GM19397 (cell line): ENCODE measurements around the gene POF1B.
"Not testable (repeated sequence)": the region's sequence is repeated elsewhere in the genome, so short reads cannot be mapped to it uniquely, and the experiment has no call there.

Experiments used
- ATAC-seq: cut with Tn5 transposase; IDR thresholded peaks from one replicate; pipeline ENCODE4 v1.9.1; 2021; ENCODE audit warnings: mild to moderate bottlenecking, moderate library complexity; ENCODE audit not compliant: unreplicated experiment

The POF1B gene, protein sequence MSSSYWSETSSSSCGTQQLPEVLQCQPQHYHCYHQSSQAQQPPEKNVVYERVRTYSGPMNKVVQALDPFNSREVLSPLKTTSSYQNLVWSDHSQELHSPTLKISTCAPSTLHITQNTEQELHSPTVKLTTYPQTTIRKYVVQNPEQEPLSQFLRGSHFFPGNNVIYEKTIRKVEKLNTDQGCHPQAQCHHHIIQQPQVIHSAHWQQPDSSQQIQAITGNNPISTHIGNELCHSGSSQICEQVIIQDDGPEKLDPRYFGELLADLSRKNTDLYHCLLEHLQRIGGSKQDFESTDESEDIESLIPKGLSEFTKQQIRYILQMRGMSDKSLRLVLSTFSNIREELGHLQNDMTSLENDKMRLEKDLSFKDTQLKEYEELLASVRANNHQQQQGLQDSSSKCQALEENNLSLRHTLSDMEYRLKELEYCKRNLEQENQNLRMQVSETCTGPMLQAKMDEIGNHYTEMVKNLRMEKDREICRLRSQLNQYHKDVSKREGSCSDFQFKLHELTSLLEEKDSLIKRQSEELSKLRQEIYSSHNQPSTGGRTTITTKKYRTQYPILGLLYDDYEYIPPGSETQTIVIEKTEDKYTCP

DNA sequence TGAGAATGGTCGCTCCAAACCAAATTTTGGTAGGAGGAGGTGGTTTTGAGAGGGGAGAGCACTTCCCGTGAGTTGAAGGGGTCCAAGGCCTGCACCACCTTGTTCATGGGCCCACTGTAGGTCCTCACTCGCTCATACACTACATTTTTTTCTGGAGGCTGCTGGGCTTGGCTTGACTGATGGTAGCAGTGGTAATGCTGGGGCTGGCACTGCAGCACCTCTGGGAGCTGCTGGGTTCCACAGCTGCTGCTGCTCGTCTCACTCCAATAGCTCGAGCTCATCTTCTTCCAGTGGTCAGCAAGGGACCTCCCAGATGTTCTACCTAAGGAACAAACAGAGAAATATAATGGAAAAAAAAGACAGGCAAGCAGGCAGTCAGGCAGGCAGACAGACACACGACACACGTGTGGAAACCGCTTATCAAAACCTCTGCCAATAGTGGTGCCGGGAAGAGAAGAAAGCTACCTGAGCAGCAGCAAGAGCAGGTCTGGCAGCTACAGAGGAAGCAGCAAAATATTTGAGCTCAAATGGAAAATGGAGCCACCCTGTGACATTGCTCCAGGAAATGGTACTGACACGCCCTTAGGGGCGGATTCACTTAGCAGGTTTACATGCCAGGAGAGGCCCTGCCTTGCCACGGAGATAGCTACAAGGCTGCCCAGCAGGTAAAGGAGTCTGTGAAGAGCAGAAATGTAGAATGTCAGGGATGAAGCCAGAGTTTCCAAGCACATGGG lies at the start of gene POF1B:
Gene POF1B (minus strand): TSS at position 492 of the 734 bp plus-strand sequence. CDS start 211 bp downstream, at position 281.
- ATAC-seq: no peak

DNA sequence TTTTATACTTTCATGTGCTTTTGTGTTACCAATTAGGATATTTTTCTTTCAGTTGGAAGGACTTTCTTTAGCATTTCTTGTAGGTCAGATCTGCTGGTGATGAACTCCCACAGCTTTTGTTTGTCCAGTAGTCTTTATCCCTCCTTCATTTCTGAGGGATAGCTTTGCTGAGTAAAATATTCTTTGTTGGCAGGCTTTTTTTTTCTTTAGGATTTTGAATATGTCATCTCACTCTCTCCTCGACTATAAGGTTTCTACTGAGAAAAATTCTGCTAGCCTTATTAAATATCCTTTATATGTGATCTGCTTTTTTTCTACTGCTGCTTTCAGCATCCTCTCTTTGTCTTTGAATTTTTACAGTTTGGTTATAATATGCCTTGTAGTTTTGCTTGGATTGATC lies 49.6 kb upstream of the POF1B start:
- no peak for ATAC-seq

DNA sequence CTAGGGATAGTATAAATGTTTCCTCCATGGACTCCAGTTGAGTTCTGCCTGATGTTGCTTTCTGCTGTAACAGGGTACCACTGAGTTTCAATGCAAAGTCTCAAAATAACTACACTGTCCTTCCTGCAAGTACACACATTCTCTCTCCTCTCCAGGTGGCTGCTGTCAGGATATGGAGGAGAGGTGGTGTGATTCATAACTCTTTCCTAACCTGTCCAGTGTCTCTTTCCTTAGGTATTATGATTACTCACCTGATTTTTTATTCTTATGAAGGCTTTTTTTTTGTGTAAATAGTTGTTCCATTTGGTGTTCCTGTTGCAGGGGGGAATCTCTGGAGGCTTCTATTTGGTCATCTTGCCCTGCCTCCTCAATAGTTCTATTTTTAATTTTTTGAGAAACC lies 39.8 kb upstream of the POF1B start:
- no peak for ATAC-seq

DNA sequence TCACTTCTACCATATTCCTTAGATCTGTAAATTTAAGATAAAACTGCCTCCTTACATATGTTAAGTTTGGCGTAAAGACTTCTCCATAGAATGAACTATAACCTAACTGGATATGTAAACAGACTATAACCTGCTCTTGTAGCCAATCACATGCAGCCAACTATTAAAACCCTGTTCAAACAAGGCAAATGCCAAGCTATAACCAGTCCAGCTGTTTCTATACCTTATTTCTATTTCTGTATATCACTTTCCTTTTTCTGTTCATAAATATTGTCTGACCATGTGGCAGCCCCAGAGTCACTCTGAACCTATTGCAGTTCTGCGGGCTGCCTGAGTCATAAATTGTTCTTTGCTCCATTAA lies 12.4 kb upstream of the POF1B start:
- no peak for ATAC-seq

DNA sequence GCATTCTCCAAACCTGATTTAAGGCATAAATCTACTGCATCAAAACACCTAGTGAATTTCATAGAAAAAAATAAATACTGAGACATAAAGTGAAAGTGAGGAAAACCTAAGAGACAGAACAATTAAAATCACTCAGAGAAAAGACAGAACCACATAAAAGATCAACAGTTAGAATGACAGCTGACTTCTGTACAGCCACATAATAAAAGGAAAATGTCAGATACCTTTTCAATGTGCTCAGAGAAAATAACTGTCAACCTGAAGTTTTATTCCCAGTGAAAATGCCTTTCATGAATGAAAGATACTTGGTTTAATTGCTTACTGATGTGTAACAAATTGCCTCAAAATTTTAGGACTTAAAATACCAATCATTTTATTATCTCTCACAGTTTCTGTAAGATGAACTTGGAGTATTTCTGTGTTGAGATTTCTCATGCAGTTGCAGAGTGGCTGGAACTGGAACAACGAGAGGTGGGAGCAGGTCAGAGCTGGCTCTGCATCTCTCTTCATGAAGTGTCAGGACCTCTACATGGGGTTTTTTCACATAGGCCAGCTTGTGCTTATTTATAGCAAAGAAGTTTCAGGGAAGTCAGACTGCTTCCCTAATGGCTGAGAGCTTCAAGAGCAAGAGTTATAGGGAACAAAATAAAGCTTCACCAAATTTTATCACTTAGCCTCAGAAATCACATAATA lies 11.9 kb upstream of the POF1B start:
- no peak for ATAC-seq

DNA sequence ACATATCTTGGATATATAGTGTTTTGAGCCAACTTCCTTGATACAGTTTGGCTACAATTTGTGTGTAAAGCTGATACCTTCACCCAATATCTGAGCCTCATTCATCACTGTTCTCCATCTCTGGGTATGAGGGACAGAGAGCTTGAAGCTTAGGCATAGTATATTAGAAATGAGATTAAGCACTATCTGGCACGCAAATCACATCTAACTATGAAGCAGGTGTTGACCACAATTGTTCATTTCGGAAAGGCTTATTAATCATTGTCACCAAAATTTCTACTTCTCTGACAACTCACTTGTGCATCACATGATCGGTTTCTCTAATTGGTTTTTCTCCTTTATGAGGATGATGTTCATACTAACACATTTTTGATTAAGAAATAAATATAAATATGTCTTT lies 2.1 kb upstream of the POF1B start:
- ATAC-seq: no peak

DNA sequence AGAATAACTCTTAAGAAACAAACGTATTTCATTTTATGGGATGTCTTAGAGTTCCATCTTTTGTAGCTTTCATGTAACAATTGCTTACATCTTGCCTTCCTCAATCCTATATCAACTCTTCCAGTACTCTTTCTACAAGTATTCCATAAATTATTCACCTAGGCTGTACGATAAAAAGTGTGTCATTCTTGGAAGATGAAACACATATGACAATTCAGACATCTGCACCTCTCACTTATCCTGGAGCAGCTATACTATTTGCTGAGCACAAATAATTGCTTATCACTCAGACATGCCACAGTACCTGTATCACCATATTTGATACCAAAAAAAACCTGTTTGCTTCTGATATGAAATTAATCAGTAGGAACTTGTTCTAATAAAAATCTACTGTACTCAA lies 1.0 kb downstream of the POF1B start:
- no peak for ATAC-seq

DNA sequence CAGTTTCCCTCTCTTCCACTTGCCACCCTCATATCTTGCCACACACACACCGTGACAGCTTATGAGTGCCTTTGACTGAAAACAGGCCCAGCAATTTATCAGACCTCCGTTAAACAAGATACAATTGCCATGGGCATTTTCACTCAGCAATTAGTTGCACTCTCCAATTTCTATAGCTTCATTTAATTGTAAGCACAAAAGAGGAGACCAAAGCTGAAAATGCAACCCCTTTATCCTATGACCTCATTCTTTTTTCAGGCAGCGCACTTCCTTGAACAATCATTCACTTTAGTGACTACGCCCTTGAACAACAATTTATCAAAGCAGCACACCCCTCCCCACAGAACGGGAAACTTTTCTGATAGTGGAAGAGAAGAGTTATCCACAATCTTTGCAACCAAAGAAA lies 4.1 kb downstream of the POF1B start:
- ATAC-seq: no peak

DNA sequence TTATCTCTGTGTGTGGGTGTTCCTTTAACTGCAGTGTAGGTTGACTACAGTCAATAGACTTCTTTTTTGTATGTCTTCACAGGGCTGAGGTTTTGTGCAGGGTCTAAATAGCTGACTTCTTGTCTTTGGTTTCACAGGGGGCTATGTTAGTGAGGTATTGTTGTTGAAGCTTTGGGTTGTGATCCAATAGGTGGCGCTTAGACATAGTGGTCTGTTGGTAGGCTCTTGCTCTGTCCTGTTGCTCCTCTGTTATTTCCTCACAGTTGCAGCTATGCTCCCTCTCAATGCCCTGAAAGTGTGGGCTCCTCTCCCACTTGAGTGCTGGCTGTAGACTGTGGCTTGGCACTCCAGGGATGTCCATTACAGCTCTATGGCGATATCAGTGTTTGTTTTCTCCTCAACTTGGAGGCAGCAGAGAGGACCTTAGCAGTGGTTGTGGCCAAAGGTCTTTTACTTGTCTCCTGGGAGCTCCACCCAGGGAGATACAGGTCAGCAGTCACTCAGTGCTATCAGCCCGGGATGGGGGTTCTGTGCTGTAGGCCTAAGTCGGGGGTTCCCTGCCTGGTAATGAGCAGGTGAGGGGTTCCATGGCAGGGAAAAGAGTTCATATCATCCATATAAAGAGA lies 14.0 kb downstream of the POF1B start:
- ATAC-seq: no peak

DNA sequence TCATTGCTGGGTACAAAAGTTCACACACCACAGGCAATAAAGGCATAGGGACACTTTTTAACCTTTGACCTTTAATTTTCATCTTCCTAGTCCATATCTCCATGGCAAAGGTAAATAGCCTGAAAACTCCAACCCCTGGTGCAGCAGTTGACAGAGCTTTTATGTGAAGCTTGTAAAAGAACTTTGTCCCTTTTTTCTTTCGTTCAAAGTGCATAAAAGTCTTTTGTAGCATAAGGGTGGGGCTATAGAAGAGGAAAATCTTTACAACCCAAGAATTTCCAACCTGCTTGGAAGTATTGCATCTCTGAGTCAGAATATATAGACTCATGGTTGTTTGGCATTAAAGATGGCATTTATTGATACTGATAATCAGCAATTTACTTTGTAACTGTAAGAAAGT lies 20.4 kb downstream of the POF1B start:
- no peak for ATAC-seq

DNA sequence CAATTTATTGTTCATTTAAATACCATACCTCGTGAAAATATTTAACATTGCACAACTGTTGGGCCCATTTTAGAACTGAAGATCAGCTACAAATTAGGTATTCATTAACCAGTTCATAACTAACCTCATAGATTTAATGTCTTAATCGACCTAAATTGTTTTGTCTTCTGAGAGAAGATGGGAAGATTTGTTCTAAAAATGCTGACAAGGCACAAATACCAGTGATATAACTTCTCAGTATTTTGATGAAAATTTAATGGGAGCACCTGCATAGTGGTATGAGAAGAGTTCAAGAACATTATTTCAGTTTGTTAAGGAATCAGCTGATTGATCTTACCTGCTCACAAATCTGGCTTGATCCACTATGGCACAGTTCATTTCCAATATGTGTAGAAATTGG lies 33.9 kb downstream of the POF1B start:
- ATAC-seq: no peak

DNA sequence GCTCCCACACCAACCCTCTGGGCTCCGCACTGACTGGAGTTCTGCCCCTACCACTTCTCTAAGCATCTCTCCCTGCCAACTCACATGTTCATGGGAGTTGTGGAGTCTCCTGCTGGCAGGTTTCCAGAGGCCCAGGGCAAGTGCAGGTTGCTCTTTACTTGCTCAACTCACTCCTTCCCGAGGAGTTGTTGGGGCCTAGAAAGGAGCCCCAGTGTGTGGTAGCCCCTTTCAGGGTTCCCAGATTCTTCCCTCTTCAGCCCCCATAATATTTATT lies 52.5 kb downstream of the POF1B start:
- no peak for ATAC-seq

DNA sequence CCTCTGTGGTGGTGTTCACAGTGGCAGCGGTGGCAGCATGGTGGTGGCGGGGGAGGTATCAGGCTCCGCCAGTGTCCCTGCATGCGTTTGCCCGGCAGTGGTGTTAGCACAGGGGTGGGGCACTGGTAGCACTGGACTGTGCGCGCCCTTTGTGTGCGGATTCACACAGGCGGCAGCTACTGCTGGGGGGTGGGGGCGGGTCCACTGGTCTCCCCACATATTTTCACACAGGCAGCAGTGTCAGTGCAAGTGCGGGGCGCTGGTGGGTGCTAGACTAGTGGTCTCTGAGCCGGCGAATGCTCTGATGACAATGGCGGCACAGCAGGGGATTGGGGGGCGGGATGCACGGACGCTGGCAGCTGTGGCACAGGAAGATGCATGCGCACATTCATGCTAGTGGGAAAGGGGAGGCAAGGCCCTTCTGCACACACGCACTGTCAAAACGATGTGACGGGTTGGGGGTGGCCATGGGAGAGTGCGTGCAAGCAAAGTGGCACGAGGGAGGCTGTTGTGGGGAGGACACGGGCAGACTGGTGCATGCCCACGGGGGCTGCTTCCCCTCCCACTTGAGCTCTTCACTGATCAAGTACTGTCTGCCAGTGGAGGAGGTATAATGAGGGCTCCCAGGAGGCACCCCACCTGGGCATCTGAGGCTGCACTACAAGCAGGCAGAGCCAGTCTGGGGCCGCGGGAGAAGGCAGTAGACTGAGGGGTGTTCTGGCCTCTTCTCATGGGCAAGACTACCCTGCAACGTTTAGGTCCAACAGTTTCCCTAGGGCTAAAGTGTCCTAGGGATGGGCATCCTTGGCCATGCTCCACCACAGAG lies 53.0 kb downstream of the POF1B start:
- no peak for ATAC-seq

DNA sequence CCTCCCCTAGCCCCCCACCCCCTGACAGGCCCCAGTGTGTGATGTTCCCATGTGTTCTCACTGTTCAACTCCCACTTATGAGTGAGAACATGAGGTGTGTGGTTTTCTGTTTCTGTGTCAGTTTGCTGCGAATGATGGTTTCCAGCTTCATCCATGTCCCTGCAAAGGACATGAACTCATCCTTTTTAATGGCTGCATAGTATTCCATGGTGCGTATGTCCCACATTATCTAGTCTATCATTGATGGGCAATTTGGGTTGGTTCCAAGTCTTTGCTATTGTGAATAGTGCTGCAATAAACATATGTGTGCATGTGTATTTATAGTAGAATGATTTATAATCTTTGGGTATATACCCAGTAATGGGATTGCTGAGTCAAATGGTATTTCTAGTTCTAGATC lies 68.1 kb downstream of the POF1B start:
- ATAC-seq: not testable (repeated sequence)

DNA sequence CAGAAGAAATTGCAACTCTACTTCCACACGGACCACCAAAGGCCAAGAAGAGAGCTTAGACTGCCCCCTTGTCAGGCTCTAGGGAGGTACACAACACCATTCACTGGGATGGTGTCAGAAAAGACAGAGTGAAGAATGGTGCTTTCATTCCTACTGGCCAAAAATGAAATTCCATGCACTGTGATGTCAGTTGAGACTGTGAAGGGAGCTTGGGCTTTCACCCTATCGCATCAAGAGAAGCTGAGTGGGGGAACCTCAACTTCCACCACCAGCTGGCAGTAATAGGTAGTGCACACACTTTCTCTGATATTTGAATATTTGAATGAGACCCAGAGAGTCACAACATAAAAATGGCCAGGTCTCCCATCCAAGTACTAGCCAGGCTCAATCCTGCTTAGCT lies 69.7 kb downstream of the POF1B start:
- no peak for ATAC-seq

DNA sequence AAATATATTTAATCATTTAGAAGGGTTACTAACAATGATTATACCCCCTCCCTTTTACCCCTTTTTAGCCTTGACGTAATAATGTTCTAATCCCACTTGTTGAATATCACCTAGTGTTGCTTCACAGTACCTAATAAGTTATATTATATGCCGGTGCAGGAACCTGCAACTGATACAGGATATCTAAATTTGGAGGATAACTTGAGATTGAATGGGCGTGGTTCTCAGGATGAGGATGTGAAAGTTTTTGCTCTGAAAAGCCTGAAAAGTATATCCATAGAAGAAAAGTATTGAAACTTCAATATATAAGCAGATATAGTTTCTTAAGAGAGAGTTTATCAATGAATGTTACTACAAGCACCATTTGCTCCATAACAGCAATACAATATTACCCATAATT lies 75.9 kb downstream of the POF1B start:
- ATAC-seq: no peak

DNA sequence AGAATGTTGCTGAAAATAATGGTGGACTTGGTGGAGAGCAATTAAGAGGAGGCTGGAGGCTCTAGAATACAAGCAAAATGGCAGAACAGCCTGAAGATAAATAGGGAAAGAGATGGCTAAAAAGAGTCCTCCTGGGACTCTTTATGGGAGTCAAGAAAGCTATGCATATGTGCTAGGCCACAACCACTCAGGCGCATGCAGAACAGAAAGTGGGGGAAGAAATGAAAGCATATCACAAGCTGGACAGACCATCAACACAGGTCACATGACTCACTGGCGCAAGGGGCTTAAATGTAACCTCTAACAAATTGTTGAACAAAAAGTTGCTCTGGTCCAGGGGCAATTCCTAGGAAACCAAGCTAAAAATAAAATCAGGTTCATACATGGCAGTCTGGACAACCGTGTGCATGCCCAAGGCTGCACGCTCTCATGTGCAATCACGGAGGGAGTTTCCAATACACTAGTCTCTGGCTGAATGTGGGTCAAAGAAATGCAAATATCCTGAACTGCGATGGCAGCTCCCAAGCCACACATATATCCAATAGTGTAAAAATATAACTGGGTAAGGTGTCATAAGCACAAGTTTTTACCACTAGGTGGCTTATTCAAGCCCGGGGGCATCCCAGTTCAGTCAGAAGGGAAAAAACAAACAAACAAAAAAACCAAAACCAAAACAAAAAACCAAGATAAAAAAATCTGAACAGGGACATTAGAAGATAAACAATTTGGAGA lies 90.3 kb downstream of the POF1B start:
- ATAC-seq: no peak

DNA sequence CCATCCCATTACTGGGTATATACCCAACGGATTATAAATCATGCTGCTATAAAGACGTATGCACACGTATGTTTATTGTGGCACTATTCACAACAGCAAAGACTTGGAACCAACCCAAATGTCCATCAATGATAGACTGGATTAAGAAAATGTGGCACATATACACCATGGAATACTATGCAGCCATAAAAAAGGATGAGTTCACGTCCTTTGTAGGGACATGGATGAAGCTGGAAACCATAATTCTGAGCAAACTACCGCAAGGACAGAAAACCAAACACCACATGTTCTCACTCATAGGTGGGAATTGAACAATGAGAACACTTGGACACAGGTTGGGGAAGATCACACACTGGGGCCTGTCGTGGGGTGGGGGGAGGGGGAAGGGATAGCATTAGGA lies 94.2 kb downstream of the POF1B start:
- ATAC-seq: not testable (repeated sequence)

DNA sequence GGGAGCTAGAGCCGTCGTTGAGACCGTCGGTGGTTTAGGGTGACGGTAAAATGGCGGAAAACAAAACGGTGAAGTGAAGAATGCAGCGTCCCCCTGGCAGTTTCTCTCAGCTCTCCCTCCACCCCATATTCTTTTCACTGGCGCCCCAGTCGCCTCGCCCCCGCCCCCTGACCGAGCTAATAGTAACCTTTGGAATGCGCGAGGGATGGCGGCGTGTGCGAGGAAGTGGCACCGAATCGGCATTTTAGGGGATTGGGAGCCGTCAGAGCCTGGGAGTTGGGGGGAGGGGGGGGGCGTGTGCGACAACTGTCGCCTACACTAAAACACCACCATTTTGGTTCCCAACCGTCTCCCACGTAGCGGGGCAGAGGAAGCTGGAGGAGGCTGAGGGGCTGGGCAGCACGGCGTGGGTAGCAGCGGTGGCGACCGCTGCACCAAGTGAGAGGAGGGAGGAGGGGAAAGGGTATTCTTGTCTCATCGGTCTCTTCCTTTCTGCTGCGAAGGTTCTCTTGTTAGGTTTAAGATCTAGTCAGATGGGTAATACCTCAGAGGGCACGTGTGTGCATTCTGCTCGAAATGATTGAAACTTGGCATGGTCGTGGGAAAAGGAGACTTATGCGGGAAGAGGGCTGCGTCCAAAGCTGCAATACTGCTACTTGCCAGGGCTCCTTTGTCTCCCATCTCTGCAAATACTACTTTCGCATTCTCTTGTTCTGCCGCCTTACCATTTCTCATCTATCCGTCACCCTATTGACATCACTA lies 134.8 kb downstream of the POF1B start:
- ATAC-seq: no peak
